GM18951 (cell line): Measurements from ENCODE around the gene CD151.

Experiments used
- POLR2A ChIP-seq: IDR thresholded peaks from 4 replicates; pipeline ENCODE4 v1.6.1; 2011; ENCODE audit warnings: mild to moderate bottlenecking; ENCODE audit not compliant: insufficient read length, insufficient read depth; ENCODE audit errors: extremely low read depth
- in situ Hi-C: fragments of 300-500 bp; cut with MboI; formaldehyde crosslinking; loops from one replicate; pipeline ENCODE4 v1.12.0; 2022; ENCODE audit warnings: low sequenced_read_pairs, mixed read lengths, inconsistent platforms; ENCODE audit not compliant: unreplicated experiment

The CD151 gene

DNA sequence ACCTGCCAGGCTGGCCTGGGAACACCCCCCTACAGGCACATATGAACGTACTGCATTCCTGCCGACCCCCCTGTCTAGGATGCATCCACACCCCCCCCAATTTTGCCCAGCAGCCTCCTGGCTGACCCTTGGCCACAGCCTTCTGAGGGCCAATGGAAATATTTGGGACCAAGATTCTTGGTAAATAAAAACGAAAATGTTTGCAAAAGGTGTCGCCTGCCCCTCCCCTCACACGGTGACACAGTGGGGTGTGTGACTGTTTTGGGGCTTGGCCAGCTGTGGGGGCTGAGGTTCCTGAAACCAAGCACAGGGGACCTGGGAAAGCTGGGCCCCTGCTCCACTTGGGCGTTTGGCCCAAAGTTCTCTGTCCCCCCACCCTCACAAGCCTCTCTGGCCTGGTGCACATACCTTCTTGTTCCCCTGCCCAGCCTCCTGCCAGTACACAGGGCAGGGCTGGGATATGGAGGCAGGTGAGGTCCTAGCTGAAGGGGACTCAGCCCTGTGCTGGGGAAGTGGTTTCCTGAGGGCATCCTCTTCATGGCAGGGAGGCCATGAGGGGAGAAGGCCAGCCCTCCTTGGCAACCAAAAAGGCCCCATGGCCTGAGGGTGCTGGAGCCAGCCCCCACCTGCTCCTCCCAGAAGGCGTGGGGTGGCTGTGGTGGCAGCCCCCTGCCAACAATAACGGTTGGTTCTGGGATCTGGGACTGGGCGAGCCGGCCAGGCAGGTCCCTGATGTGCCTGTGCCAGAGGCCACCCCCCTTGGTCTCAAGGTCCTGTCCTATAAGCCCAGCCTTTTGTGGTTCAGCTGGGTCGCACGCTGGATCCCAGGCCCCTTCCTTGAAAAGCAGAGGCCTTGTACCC, 7.2 kb upstream of the CD151 start:
- in situ Hi-C loops: no loop called here
- no peak for TF ChIP-seq POLR2A

DNA sequence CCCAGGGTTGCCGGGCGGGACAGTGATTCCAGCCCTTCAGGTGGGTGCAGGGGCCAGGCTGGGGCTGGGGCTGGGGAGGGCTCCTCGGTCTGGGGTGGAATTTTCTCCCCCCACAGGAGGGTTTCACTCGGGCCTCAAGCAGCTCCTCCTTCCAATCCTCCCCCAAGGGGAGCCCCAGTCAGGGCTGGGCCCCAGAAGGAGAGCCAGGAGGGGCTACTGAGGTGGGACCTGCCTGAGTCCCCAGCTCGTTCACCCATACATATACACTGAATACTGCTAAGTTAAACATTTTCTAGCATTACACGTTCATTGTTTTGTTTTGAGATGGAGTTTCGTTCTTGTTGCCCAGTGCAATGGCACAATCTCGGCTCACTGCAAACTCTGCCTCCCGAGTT, 6.5 kb upstream of the CD151 start:
- no peak for TF ChIP-seq POLR2A
- in situ Hi-C loops: no loop called here

DNA sequence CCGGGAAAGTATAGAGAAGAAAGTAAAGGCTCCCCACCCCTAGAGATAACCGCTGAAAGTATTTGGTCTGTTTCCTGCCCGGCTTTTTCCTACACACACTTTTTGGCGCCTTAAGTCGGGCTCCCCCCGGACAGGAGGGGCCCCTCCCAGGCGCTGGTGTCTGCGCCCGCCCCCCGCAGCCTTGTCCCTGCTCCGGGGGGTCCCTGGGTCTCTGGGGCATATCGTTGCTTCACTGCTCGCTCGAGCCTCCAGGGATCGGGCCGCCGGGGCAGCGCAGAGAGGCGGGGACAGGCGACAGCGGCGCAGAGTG, 6.0 kb upstream of the CD151 start:
- in situ Hi-C loops: no loop called here
- no peak for TF ChIP-seq POLR2A

DNA sequence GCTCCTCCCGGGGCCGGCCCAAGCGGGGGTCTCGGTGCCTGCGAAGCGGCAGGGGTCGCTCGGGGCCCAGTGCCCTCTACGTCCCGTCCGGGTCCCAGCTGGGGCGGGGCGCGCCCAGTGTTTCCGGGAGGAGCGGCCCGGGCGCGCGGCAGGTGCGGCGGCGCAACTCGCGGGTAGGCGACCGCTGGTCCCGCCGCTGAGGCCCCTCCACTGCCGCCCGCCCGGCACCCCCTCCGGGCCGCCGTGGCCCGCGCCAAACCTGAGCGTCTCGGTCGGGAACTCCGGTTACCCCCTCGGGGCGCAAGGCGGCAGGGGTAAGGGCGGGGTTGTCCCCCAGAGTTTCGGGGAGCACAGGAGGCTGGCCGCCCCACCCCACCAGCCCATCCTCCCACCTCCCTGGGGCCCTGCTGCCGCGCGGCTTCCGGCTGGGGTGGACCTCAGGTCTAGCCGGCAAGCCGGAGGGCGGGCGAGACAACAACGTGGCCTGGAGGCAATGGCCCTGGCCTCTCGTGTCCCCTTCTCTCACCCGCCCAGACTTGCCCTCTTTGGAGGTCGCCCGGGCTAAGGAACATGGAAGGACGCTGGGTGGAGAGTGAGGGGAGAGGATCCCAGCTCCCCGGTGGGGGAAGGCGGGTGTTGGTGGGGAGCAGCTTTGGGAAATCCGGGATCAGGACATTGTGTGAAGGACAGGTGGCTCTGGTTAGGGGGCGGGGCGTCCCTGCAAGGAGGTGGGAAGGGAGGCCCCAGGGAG, 5.4 kb upstream of the CD151 start:
- TF ChIP-seq POLR2A: peak; percentile 53

DNA sequence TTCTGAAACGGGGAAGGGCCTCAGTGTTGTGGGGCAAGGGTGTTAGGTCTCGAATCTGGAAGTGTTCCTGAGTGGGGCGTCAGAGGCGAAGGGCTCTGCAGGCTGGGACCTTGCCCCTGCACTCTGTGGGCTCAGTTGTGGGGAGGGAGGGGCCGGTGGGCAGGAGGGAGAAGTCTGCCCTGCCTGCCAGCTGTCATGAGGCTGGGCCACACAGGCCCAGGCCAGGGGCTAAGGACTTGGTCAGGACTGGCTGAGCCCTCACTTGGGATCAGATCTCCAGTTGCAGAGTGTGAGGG, 4.9 kb upstream of the CD151 start, which contains the start of gene CRACR2B:
CRACR2B (plus strand) TSS at position 23 of the 296 bp plus-strand sequence. CDS start 689 bp downstream, outside the sequence.
- in situ Hi-C loops: no loop called here
- no peak for TF ChIP-seq POLR2A

More for the DNA sequence above, 5.4 kb upstream of the CD151 start:
- in situ Hi-C loops: no loop called here

DNA sequence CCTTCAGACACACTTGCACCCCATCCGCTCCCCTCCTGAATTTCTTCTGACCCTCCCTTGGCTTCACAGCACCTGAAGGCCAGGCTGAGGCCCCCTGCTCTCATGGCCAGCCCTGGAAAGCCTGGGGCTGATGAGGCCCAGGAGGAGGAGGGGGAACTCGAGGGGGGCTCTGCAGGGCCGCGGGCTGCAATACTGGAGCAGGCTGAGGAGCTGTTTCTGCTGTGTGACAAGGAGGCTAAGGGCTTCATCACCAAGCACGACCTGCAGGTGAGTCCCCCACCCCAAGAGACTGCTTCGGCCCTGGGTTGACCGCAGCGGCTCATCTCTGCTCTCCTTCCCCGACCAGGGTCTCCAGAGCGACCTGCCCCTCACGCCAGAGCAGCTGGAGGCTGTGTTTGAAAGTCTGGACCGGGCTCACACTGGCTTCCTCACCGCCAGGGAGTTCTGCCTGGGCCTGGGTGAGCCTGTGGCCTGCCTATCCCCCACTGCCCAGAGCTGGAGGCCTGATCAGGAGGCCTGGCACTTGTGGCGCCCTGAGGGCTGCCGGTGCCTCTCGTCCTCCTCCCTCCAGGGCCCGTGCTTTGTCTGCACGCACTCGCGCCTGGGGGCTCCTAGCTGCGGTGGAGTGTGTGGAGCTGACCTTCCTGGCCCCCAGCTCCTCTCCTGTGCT, 4.1 kb upstream of the CD151 start:
- in situ Hi-C loops: no loop called here
- no peak for TF ChIP-seq POLR2A

DNA sequence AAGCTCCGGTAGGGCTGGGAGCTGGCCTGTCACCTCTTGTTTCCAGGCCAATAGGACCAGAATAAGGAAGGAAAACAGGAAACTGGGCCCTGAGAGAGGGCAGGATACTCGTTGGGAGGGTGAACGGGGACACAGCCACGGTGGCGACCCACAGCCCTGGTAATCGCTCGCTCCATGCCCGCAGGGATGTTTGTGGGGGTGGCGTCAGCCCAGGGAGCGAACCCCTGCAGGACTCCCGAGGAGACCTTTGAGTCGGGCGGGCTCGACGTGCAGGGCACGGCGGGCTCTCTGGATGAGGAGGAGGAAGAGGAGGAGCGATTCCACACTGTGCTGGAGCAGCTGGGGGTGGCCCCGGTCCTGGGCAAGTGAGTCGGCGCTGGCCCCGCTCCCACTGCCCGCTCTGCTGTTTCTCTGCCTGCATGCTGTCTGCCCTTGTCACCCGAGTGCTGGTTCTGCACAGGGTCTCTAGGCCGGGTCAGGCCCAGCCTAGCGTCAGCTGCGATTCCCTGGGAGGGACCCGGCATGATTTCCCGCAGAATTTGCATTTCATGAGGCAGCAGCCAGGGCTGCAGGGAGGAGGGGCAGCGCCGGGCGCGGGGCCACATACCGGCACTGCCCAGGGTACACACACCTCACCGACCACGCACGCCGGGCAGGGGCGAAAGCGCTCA, 3.4 kb upstream of the CD151 start:
- peak; percentile 14 for TF ChIP-seq POLR2A
- in situ Hi-C loops: no loop called here

DNA sequence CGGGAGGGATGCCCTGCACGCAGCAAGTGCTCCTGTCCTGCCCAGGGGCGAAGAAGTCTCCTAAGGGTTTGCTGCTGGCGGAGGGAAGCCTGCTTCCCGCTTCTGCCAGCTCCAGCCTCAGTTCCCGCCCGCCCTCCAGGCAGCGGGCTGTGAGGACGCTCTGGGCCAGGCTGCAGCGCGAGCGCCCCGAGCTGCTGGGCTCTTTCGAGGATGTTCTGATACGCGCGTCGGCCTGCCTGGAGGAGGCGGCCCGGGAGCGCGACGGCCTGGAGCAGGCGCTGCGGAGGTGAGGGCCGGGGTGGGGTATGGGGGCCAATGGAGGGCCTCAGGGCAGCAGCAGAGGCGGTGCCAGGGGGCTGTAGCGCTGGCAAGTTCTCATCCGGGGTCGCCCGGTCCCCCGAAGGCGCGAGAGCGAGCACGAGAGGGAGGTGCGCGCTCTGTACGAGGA, 2.9 kb upstream of the CD151 start:
- peak; percentile 20 for TF ChIP-seq POLR2A
- in situ Hi-C loops: no loop called here

DNA sequence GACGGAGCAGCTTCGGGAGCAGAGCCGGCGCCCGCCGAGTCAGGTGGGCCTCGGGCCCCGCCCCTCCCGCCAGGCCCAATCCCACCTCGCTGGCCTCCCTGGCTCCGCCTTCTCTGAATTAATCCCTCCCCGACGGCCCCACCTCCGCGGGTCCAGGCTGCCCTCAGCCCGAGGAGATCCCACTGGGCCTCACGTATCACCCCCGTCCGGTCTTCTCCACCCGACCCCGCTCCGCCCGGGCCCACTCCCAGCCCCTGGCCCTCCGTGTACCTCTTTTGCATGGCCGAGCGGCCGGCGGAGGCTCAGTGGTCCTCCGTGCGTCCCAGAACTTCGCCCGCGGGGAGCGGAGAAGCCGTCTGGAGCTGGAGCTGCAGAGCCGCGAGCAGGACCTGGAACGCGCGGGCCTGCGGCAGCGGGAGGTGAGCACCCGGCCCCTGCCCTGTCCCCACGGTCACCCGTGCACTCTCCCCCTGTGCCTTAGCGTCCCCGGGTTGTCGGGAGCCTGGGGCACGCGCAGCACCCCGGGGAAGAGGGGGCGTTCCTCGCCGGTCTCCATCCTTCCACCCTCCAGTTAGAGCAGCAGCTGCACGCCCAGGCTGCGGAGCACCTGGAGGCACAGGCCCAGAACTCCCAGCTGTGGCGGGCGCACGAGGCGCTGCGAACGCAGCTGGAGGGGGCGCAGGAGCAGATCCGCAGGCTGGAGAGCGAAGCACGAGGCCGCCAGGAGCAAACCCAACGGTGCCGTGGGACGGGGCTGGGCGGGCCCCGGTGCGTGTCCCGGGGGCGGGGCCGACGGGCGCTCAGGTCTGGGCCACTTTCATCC, 2.2 kb upstream of the CD151 start:
- in situ Hi-C loops: no loop called here

DNA sequence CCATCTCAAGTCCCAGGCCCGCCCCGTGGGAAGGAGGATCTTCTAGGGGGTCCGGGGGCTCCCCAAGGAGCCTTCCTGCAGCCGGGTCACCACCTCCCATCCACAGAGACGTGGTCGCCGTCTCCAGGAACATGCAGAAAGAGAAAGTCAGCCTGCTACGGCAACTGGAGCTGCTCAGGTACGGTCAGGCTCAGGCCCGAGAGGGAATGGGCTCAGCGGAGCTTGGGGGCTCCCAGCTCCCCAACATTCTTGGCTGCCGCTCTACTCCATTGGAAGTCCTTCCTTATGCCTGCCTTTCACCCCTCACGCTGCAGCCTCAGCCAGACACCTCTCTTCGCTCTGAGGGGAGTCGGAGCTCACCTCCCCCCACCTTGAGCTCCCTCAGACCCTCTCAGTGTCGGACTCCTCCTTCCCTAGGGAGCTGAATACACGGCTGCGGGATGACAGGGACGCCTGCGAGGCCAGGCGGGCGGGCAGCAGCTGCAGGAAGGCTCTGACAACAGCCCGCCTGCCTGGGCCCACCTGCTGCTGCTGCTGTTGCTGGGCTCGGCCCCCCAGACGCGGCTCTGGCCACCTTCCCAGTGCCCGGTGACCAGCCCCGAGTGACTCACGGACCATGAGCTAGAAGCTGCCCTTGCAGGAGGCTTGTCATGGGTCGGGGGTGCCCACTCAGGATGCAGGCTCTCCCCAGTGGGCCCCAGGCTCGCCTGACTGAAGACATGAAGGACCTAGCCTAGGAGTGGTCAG, 1.5 kb upstream of the CD151 start:
- no peak for TF ChIP-seq POLR2A
- in situ Hi-C loops: no loop called here

More for the DNA sequence above, 2.2 kb upstream of the CD151 start:
- no peak for TF ChIP-seq POLR2A

DNA sequence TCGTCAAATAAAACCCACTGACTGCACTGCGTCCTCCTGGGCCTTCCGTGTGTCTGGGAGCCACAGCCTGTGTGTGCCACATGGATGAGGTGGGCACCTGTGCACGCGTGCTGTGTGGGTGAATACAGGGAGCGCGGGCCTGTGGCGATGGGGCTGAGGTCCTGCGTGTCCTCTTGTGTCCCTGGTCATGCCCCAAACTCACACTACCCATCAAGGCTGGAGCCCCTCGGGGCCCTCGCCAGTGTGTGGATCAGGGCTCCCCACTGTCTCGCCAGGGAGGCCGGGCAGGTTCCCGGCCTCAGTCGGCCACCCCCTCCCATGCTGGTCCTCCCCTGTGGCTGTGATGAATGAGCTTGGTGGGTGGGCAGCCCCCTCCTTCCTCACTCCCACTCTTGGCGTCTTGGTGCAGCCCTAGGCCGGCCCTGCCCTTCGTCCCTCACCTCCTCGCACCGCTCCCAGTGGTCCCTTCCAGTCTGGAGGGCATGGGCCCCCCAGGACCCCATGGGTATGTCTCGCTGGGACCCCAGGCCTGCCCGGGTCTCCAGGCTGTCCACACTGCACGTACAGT, 707 bp upstream of the CD151 start:
- in situ Hi-C loops: no loop called here
- no peak for TF ChIP-seq POLR2A

DNA sequence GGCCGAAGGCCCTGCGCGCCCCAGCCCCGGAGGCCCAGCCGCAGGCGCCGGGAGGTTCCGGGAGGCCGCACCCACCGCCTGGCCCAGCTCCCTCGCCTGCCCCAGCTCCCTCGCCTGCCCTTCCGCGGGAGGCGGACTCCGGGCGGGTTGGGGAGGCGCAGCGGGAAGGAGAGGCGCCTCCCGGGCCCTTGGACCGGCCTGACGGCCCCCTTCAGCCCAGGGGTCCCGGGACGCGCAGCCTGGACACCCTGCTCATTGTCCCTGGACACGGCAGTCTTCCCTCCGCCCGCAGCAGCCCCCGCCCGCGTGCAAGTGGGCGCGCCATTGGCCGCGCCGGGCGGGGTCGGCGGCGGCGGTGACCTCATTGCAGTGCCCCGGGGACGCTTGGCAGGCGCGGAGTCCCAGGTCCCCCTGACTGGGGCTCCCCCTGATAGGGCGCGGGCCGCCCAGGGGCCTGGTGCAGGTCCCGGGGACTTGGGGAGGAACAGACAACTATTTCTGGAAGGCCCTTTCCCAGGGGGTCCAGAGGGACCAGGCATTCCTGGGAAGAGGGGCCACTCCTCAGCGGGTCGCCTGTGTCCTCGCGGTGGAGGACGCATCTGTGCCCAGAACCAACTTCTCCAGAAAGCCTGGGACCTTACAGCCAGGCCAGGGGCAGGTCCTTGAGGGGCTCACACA, 501 bp downstream of the CD151 start:
- TF ChIP-seq POLR2A: no peak
- in situ Hi-C loops: no loop called here
